ENCODE data around the gene JUN.

GRCh38 chr1:58748666-58749065, 35.2 kb downstream of the JUN start:
- no peak for TF ChIP-seq CTCF (IDR thresholded peaks at IDR 0.05)
- TF ChIP-seq EZH2 (IDR thresholded peaks at IDR 0.05): no peak

Measured in neural progenitor cell (in vitro differentiated cells).